ENCODE data around the gene TLCD2. TPM values are rescaled to one million over a fixed set of nuclear protein-coding genes. Genes with fewer than 3 reads are reported as not detected.
"Not testable (repeated sequence)": the region's sequence is repeated elsewhere in the genome, so short reads cannot be mapped to it uniquely, and the experiment has no call there.

Gene TLCD2
- total RNA-seq, 1 donor from 2014 or later, result 30.1 TPM

- DNase-seq (ENCODE audit: low spot score), result no peak
Measured at GRCh38 chr17:1736348-1737281, 26.4 kb upstream of the TLCD2 start.

GRCh38 chr17:1735834-1736347 lies 25.7 kb upstream of the TLCD2 start:
- no peak for DNase-seq (ENCODE audit: low spot score)

GRCh38 chr17:1735418-1735817 lies 25.2 kb upstream of the TLCD2 start:
- no peak for DNase-seq (ENCODE audit: low spot score)

- DNase-seq (ENCODE audit: low spot score), result no peak
Measured at GRCh38 chr17:1733759-1734158, 23.6 kb upstream of the TLCD2 start.

- no peak for DNase-seq (ENCODE audit: low spot score)
Measured at GRCh38 chr17:1732833-1733321, 22.7 kb upstream of the TLCD2 start.

GRCh38 chr17:1732241-1732832 lies 22.2 kb upstream of the TLCD2 start:
- DNase-seq (ENCODE audit: low spot score), result no peak

- DNase-seq (ENCODE audit: low spot score), result no peak
Measured at GRCh38 chr17:1731194-1731506, 21.0 kb upstream of the TLCD2 start.

- no peak for DNase-seq (ENCODE audit: low spot score)
Measured at GRCh38 chr17:1730326-1731193, 20.4 kb upstream of the TLCD2 start.

- no peak for DNase-seq (ENCODE audit: low spot score)
Measured at GRCh38 chr17:1729966-1730325, 19.8 kb upstream of the TLCD2 start.

- no peak for DNase-seq (ENCODE audit: low spot score)
Measured at GRCh38 chr17:1727876-1728630, 17.9 kb upstream of the TLCD2 start.

GRCh38 chr17:1727258-1727789 lies 17.1 kb upstream of the TLCD2 start:
- no peak for DNase-seq (ENCODE audit: low spot score)

- DNase-seq (ENCODE audit: low spot score), result no peak
Measured at GRCh38 chr17:1726626-1727257, 16.6 kb upstream of the TLCD2 start.

- DNase-seq (ENCODE audit: low spot score), result no peak
Measured at GRCh38 chr17:1725642-1726511, 15.7 kb upstream of the TLCD2 start.

GRCh38 chr17:1724869-1725641 lies 14.9 kb upstream of the TLCD2 start:
- DNase-seq (ENCODE audit: low spot score), result no peak

- peak; percentile 97 for DNase-seq (ENCODE audit: low spot score)
Measured at GRCh38 chr17:1724351-1724868, 14.2 kb upstream of the TLCD2 start, which contains the start of gene WDR81. WDR81 (plus strand) TSS chr17:1724704; CDS start chr17:1724960, 256 bp downstream.

- not testable (repeated sequence) for DNase-seq (ENCODE audit: low spot score)
Measured at GRCh38 chr17:1722022-1722421, 11.8 kb upstream of the TLCD2 start.

GRCh38 chr17:1720856-1721386 lies 10.7 kb upstream of the TLCD2 start:
- DNase-seq (ENCODE audit: low spot score), result no peak

Measured in mesenteric fat pad (tissue), 1 donor.